Measurements from ENCODE around the gene SRRM4.

DNA sequence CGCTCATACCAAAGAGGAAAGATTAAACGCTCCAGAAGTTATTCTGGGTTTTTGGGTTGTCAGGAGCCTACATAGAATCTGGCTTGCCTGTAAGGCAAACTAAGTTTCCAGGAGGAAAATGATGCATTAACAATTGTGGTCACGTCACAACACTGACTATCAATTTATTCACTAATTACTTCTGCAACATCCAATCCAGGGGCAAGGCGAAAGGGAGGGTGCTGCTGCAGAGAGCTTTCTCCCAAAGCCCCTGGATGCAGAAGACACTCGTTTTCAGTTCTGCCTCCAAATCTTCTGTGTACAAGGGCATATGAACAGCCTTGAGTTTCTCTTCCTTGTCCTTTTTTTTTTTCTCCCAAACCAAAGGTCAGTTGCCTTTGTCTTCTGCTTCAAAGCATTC, 10.5 kb upstream of the SRRM4 start:
- TF ChIP-seq TAF1 (IDR thresholded peaks at IDR 0.05; ENCODE audit: borderline replicate concordance, insufficient read depth, low read length) (no peak), POLR2AphosphoS5 (IDR thresholded peaks at IDR 0.05; ENCODE audit: low read depth, low read length) (no peak), SIN3A (IDR thresholded peaks at IDR 0.05; ENCODE audit: borderline replicate concordance, insufficient read depth, low read length) (no peak)
- TF ChIP-seq, protein P1, sequence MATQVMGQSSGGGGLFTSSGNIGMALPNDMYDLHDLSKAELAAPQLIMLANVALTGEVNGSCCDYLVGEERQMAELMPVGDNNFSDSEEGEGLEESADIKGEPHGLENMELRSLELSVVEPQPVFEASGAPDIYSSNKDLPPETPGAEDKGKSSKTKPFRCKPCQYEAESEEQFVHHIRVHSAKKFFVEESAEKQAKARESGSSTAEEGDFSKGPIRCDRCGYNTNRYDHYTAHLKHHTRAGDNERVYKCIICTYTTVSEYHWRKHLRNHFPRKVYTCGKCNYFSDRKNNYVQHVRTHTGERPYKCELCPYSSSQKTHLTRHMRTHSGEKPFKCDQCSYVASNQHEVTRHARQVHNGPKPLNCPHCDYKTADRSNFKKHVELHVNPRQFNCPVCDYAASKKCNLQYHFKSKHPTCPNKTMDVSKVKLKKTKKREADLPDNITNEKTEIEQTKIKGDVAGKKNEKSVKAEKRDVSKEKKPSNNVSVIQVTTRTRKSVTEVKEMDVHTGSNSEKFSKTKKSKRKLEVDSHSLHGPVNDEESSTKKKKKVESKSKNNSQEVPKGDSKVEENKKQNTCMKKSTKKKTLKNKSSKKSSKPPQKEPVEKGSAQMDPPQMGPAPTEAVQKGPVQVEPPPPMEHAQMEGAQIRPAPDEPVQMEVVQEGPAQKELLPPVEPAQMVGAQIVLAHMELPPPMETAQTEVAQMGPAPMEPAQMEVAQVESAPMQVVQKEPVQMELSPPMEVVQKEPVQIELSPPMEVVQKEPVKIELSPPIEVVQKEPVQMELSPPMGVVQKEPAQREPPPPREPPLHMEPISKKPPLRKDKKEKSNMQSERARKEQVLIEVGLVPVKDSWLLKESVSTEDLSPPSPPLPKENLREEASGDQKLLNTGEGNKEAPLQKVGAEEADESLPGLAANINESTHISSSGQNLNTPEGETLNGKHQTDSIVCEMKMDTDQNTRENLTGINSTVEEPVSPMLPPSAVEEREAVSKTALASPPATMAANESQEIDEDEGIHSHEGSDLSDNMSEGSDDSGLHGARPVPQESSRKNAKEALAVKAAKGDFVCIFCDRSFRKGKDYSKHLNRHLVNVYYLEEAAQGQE (IDR thresholded peaks at IDR 0.05; ENCODE audit: insufficient read depth in 1 of 2, low read depth in 2 of 2, low read length in 2 of 2) = no peak
